Measurements from ENCODE around the gene LACRT. TPM values are rescaled to one million over a fixed set of nuclear protein-coding genes. Genes with fewer than 3 reads are reported as not detected.

The LACRT gene
- total RNA-seq, 2 donors from 2014 or later: not detected

DNA sequence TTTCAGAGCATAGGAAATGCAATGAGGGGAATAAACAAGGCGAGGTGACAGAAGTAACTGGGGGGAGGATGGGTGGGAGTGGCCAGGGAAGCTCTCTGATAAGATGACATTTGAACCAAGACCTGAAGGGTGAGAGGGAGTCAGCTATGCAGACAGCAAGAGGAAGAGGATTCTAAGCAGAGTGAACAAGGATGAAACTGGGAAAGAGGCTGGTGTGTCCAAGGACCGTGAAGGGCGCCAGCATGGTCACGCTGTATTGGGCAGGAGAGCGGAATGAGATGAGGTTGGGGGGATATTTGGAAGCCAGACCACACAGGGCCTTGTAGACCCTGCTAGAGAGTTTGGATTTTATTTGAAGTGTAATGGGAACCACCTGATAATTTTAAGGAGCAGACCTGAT, 35.7 kb downstream of the LACRT start:
- Histone ChIP-seq H3K36me3 (no peaks in the 10 kb centered on the region), H3K4me3 (no peak overlapping the region), H3K9ac (ENCODE audit: low read depth in 2 of 2, low read length in 2 of 2) (no peak overlapping the region), H3K4me1 (no peaks in the 10 kb centered on the region), H3K9me3 (no peaks in the 10 kb centered on the region), H3K27me3 (no peaks in the 10 kb centered on the region), H3K27ac (no peak overlapping the region)
- TF ChIP-seq, protein P1, sequence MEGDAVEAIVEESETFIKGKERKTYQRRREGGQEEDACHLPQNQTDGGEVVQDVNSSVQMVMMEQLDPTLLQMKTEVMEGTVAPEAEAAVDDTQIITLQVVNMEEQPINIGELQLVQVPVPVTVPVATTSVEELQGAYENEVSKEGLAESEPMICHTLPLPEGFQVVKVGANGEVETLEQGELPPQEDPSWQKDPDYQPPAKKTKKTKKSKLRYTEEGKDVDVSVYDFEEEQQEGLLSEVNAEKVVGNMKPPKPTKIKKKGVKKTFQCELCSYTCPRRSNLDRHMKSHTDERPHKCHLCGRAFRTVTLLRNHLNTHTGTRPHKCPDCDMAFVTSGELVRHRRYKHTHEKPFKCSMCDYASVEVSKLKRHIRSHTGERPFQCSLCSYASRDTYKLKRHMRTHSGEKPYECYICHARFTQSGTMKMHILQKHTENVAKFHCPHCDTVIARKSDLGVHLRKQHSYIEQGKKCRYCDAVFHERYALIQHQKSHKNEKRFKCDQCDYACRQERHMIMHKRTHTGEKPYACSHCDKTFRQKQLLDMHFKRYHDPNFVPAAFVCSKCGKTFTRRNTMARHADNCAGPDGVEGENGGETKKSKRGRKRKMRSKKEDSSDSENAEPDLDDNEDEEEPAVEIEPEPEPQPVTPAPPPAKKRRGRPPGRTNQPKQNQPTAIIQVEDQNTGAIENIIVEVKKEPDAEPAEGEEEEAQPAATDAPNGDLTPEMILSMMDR (IDR thresholded peaks at IDR 0.05): no peak
- no peak for DNase-seq
- intact Hi-C loops (cut with DNase I): no loop called here

DNA sequence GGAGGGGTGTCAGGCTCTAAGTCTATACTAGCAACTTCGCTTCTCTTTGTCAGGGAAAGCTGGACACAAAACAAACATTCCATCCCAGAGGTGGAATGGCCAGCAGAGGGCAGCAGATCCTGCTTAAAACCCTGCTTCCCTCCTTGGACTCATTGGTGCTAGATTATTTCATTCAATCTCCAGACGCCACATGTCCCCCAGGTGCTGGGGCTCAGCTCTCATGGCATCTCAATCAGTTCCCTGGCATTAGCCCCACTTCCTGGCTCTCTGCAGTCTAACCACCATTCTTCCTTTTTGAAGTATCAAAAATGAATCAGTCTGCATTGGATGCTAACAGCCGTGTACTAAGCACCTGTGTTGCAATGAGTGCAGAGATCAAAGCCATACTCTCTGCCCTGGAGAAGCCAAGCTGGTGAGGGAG, 38.2 kb downstream of the LACRT start:
- Histone ChIP-seq H3K4me3 (no peak overlapping the region), H3K9me3 (no peaks in the 10 kb centered on the region), H3K36me3 (no peaks in the 10 kb centered on the region), H3K4me1 (no peaks in the 10 kb centered on the region), H3K27me3 (no peaks in the 10 kb centered on the region), H3K9ac (ENCODE audit: low read depth in 2 of 2, low read length in 2 of 2) (no peak overlapping the region), H3K27ac (no peak overlapping the region)
- TF ChIP-seq, protein P1 (IDR thresholded peaks at IDR 0.05): peak; percentile 82
- peak; percentile 60 for DNase-seq
- intact Hi-C loops (cut with DNase I): no loop called here

DNA sequence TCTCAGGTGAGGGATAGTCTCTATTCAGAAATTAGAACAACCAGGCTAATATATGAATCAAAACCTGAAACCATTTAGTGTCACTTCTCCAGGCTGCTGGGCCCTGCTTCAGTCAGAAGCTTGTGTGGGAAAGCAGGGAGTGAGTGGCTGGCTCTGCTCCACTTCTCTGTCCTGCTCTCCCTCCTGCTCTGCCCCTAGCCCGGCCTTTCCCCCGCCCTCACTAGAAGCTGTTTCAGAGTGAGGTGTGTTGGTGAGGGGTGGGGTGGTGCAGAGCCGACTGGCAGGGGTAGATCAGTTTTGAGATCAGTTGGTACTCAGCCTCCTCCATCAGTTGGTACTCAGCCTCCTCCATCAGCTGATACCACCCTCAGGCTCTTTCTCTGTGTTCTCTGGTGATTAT, 39.2 kb downstream of the LACRT start:
- Histone ChIP-seq H3K9me3 (no peaks in the 10 kb centered on the region), H3K27ac (no peak overlapping the region), H3K36me3 (no peaks in the 10 kb centered on the region), H3K4me3 (no peak overlapping the region), H3K9ac (ENCODE audit: low read depth in 2 of 2, low read length in 2 of 2) (no peak overlapping the region), H3K27me3 (no peaks in the 10 kb centered on the region), H3K4me1 (no peaks in the 10 kb centered on the region)
- TF ChIP-seq, protein P1 (IDR thresholded peaks at IDR 0.05): no peak
- no peak for DNase-seq
- intact Hi-C loops (cut with DNase I): no loop called here

DNA sequence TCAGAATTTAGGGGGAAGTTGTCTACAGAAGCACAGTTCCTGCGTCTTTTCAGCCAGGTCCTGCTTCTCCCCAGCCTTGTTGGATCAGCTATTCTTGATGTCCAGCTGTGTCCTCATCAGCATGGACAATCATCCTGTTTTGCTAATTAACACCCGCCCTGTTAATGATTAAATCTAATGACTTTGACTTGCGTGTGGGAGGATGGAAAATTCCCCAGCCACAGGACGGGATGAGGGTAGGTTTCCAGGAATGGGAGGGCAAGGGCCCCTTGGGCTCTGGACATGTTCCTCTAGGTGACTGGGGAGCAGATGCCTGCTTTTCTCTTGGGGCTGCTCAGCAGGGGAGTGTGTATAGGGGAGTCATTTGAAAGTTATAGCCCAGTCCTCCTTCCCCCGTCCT, 41.0 kb downstream of the LACRT start:
- intact Hi-C loops (cut with DNase I): no loop called here
- no peak for DNase-seq
- TF ChIP-seq, protein P1 (IDR thresholded peaks at IDR 0.05): no peak

DNA sequence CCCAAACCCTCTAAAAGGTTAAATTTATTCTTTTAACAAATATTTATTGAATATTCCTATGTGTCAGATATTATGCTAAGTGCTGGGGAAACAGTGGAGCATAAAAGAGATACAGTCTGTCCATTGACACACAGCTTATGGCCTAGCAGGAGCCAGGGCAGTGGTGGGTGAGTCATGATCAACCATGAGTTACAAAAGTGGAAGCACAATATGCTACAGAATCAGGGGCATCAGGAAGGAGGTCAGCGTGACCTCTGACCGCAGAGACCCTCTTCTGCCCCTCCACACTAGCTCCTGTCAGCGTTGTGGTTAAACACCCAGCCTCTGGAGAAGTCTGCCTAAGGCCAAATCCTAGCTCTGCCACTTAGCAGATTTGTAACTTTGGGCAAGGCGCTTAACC, 41.6 kb downstream of the LACRT start:
- Histone ChIP-seq H3K4me1 (peaks cover 4% of the 10 kb centered on the region), H3K27me3 (peaks cover 4% of the 10 kb centered on the region), H3K36me3 (no peaks in the 10 kb centered on the region), H3K4me3 (no peak overlapping the region), H3K27ac (no peak overlapping the region), H3K9ac (ENCODE audit: low read depth in 2 of 2, low read length in 2 of 2) (no peak overlapping the region), H3K9me3 (no peaks in the 10 kb centered on the region)
- TF ChIP-seq, protein P1 (IDR thresholded peaks at IDR 0.05): no peak
- no peak for DNase-seq
- intact Hi-C loops (cut with DNase I): no loop called here

More for the DNA sequence above, 41.0 kb downstream of the LACRT start:
- Histone ChIP-seq H3K36me3 (no peaks in the 10 kb centered on the region), H3K4me1 (peaks cover 2% of the 10 kb centered on the region), H3K27ac (no peak overlapping the region), H3K9ac (ENCODE audit: low read depth in 2 of 2, low read length in 2 of 2) (no peak overlapping the region), H3K4me3 (no peak overlapping the region), H3K9me3 (no peaks in the 10 kb centered on the region), H3K27me3 (peaks cover 4% of the 10 kb centered on the region)

DNA sequence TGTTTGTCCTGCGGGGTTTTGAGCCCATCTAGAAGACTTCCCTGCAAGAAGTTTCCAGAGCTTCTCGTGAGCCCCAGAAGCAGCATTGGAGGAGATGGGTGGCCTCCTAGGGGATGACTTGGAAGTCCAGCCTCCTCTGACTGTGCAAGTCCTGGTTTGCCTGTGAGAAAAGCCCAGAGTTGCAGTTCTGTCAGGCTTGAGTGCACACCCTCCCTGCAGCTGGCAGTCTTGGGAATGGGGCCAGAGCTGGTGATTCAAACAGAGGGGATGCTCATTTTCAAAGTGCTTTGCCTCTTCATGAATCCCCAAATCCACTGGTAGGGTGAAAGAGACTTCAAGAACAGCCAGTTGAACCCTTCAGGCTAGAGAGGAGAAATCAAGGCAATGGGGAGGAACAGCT, 42.4 kb downstream of the LACRT start:
- H3K36me3 ChIP-seq: no peaks in the 10 kb centered on the region
- no peak overlapping the region for H3K9ac ChIP-seq (ENCODE audit: low read depth in 2 of 2, low read length in 2 of 2)
- intact Hi-C loops (cut with DNase I): no loop called here
- H3K4me3 ChIP-seq: no peak overlapping the region
- H3K27ac ChIP-seq: no peak overlapping the region
- peaks cover 4% of the 10 kb centered on the region for H3K27me3 ChIP-seq
- TF ChIP-seq, protein P1 (IDR thresholded peaks at IDR 0.05): no peak
- peaks cover 4% of the 10 kb centered on the region for H3K4me1 ChIP-seq
- H3K9me3 ChIP-seq: no peaks in the 10 kb centered on the region
- DNase-seq: no peak
